ENCODE results near the gene CDH4. TPM values are rescaled to one million over a fixed set of nuclear protein-coding genes. Genes with fewer than 3 reads are reported as not detected.

CDH4 gene
- total and polyA plus RNA-seq, 2 of the 8 experiments (the other 6 are each of a cell fraction or from before 2014, with no cell fraction given) = 4.3 to 7.9 TPM

- Histone ChIP-seq H3K9me3 (ENCODE audit: insufficient read depth in 2 of 2, low read depth in 1 of 2, low read length in 1 of 2) (no peaks in the 10 kb centered on the region), H3K14ac (ENCODE audit: insufficient read length) (no peak overlapping the region), H4K20me1 (replicated peaks in 1 of 2; ENCODE audit: control insufficient read depth in 1 of 2, insufficient read depth in 2 of 2, low read length in 2 of 2) (no peaks in the 10 kb centered on the region), H2BK12ac (ENCODE audit: low read depth, low read length) (no peak overlapping the region), H4K91ac (replicated peaks; ENCODE audit: insufficient read length, low read length) (no peak overlapping the region), H3K4me2 (ENCODE audit: insufficient read depth in 1 of 2, low read depth in 2 of 2, low read length in 2 of 2) (no peak overlapping the region), H3K79me1 (ENCODE audit: low read depth, low read length) (no peaks in the 10 kb centered on the region), H4K8ac (ENCODE audit: extremely low read depth, insufficient read depth, low read length) (no peak overlapping the region), H3K9ac (replicated peaks in 1 of 4; ENCODE audit: extremely low read depth in 1 of 4, low read depth in 3 of 4, low read length in 3 of 4) (no peak overlapping the region), H2AK5ac (ENCODE audit: low read depth, low read length) (no peak overlapping the region), H3K18ac (ENCODE audit: extremely low read depth, low read length) (no peak overlapping the region), H3K36me3 (ENCODE audit: control insufficient read depth in 2 of 4, insufficient read depth in 4 of 4, low read length in 3 of 4) (no peaks in the 10 kb centered on the region), H2AFZ (ENCODE audit: low read length) (no peak overlapping the region), H3K4ac (replicated peaks; ENCODE audit: insufficient read length, low read depth, low read length) (no peak overlapping the region), H3K23ac (ENCODE audit: insufficient read length) (no peak overlapping the region), H3K27ac (ENCODE audit: low read depth, low read length) (no peak overlapping the region), H3K4me3 (ENCODE audit: extremely low read depth in 1 of 4, insufficient read depth in 2 of 4, low read depth in 3 of 4, low read length in 4 of 4) (no peak overlapping the region), H3K23me2 (ENCODE audit: low read depth, low read length) (peaks cover 4% of the 10 kb centered on the region; the same call in 1 of the 2 replicates), H2BK120ac (replicated peaks; ENCODE audit: low read depth, low read length) (no peak overlapping the region), H3K79me2 (ENCODE audit: control insufficient read depth in 1 of 2, insufficient read depth in 2 of 2, low read length in 2 of 2) (no peaks in the 10 kb centered on the region), H3K56ac (replicated peaks; ENCODE audit: insufficient read length, low read depth, low read length) (no peak overlapping the region), H2BK15ac (ENCODE audit: low read length) (no peak overlapping the region), H3K27me3 (replicated peaks in 1 of 4; ENCODE audit: control insufficient read depth in 3 of 4, extremely low read depth in 1 of 4, insufficient read depth in 3 of 4, low read length in 3 of 4) (peaks cover 0 to 22% (median 11%) of the 10 kb centered on the region in 4 experiments; a peak in 4 of 7 replicates), H2BK20ac (ENCODE audit: low read length) (no peak overlapping the region), H4K5ac (ENCODE audit: insufficient read length, low read depth, low read length) (no peak overlapping the region), H3K4me1 (replicated peaks in 1 of 4; ENCODE audit: control insufficient read depth in 3 of 4, insufficient read depth in 4 of 4, low read length in 3 of 4) (peaks cover 3 to 14% (median 8%) of the 10 kb centered on the region in 4 experiments), H2BK5ac (ENCODE audit: low read depth, low read length) (no peak overlapping the region)
- TF ChIP-seq CTCF (IDR thresholded peaks at IDR 0.05; ENCODE audit: control extremely low read depth in 1 of 3, insufficient read depth in 1 of 3, low read depth in 1 of 3, low read length in 3 of 3) (no peak), JUN (IDR thresholded peaks at IDR 0.05; ENCODE audit: low read depth, low read length) (no peak), USF2 (IDR thresholded peaks at IDR 0.05; ENCODE audit: low read length) (no peak)
- POLR2A ChIA-PET (ENCODE audit: partially characterized antibody) = no interaction called here
- 97% methylated on average over 5 of the region's 5 CpGs; no CpG with 5 or more reads in 1 of the 2 experiments for WGBS, 2 experiments (ENCODE audit: extremely low coverage in 1 of 2, insufficient coverage in 1 of 2, insufficient read length in 1 of 2, insufficient replicate concordance in 2 of 2, low coverage in 1 of 2, low lambda C conversion rate in 2 of 2, missing lambda C conversion rate in 1 of 2)
- CTCF ChIA-PET (ENCODE audit: partially characterized antibody) = no interaction called here
- DNase-seq (ENCODE audit: low read depth in 1 of 2, low spot score in 2 of 2) = no peak
- no peak for FAIRE-seq
Measured at GRCh38 chr20:61355585-61355984, 103.5 kb downstream of the CDH4 start.

All from H1 (cell line).